Measurements from ENCODE around the gene COL26A1.
"Not testable (repeated sequence)": the region's sequence is repeated elsewhere in the genome, so short reads cannot be mapped to it uniquely, and the experiment has no call there.

Gene COL26A1

GRCh38 chr7:101402081-101402779, 39.6 kb downstream of the COL26A1 start:
- DNase-seq (ENCODE audit: low read depth) = peak; percentile 95

GRCh38 chr7:101402835-101403234, 40.2 kb downstream of the COL26A1 start:
- DNase-seq (ENCODE audit: low read depth) = no peak

GRCh38 chr7:101405474-101406067, 42.9 kb downstream of the COL26A1 start:
- no peak for DNase-seq (ENCODE audit: low read depth)

- peak; percentile 48 for DNase-seq (ENCODE audit: low read depth)
Measured at GRCh38 chr7:101410743-101411507, 48.2 kb downstream of the COL26A1 start.

- no peak for DNase-seq (ENCODE audit: low read depth)
Measured at GRCh38 chr7:101411508-101411874, 48.8 kb downstream of the COL26A1 start.

GRCh38 chr7:101412976-101413375, 50.3 kb downstream of the COL26A1 start:
- no peak for DNase-seq (ENCODE audit: low read depth)

- no peak for DNase-seq (ENCODE audit: low read depth)
Measured at GRCh38 chr7:101418694-101419093, 56.0 kb downstream of the COL26A1 start.

- DNase-seq (ENCODE audit: low read depth) = no peak
Measured at GRCh38 chr7:101419831-101420230, 57.2 kb downstream of the COL26A1 start.

- no peak for DNase-seq (ENCODE audit: low read depth)
Measured at GRCh38 chr7:101420436-101420835, 57.8 kb downstream of the COL26A1 start.

GRCh38 chr7:101422356-101423195, 59.9 kb downstream of the COL26A1 start:
- DNase-seq (ENCODE audit: low read depth) = no peak

GRCh38 chr7:101426303-101427011, 63.8 kb downstream of the COL26A1 start:
- no peak for DNase-seq (ENCODE audit: low read depth)

- no peak for DNase-seq (ENCODE audit: low read depth)
Measured at GRCh38 chr7:101428093-101428866, 65.6 kb downstream of the COL26A1 start.

GRCh38 chr7:101432316-101432715, 69.6 kb downstream of the COL26A1 start:
- DNase-seq (ENCODE audit: low read depth) = no peak

- no peak for DNase-seq (ENCODE audit: low read depth)
Measured at GRCh38 chr7:101433688-101434087, 71.0 kb downstream of the COL26A1 start.

- DNase-seq (ENCODE audit: low read depth) = not testable (repeated sequence)
Measured at GRCh38 chr7:101434155-101434554, 71.5 kb downstream of the COL26A1 start.

- no peak for DNase-seq (ENCODE audit: low read depth)
Measured at GRCh38 chr7:101435461-101436220, 73.0 kb downstream of the COL26A1 start.

GRCh38 chr7:101436221-101436735, 73.6 kb downstream of the COL26A1 start:
- no peak for DNase-seq (ENCODE audit: low read depth)

GRCh38 chr7:101436857-101437576, 74.3 kb downstream of the COL26A1 start:
- no peak for DNase-seq (ENCODE audit: low read depth)

- DNase-seq (ENCODE audit: low read depth) = no peak
Measured at GRCh38 chr7:101441890-101442289, 79.2 kb downstream of the COL26A1 start.
